ENCODE data around the gene OR4A5.
"Not testable (repeated sequence)": the region's sequence is repeated elsewhere in the genome, so short reads cannot be mapped to it uniquely, and the experiment has no call there.

OR4A5 gene, protein sequence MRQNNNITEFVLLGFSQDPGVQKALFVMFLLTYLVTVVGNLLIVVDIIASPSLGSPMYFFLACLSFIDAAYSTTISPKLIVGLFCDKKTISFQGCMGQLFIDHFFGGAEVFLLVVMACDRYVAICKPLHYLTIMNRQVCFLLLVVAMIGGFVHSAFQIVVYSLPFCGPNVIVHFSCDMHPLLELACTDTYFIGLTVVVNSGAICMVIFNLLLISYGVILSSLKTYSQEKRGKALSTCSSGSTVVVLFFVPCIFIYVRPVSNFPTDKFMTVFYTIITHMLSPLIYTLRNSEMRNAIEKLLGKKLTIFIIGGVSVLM

GRCh38 chr11:54706532-54706931 is at the start of gene OR4A5:
TSS of gene OR4A5 (plus strand) at chr11:54706832. CDS start at chr11:54706885, 53 bp downstream.
- CTCF ChIA-PET; DNase-seq (ENCODE audit: extremely low spot score); POLR2A ChIA-PET: not testable (repeated sequence)

GRCh38 chr11:54720094-54720493 is 13.5 kb downstream of the OR4A5 start:
- CTCF ChIA-PET, POLR2A ChIA-PET: not testable (repeated sequence)

More at GRCh38 chr11:54720094-54720493, 13.5 kb downstream of the OR4A5 start:
- not testable (repeated sequence) for DNase-seq (ENCODE audit: extremely low spot score)

Measured in GM10248 (cell line).